Activated CD8-positive, alpha-beta memory T cell treated with anti-CD3 and anti-CD28 coated beads, Interleukin-2, amount 50 U/mL, for 24 hours (primary cell): ENCODE data around the gene CCNG1.
"Not testable (repeated sequence)": the region's sequence is repeated elsewhere in the genome, so short reads cannot be mapped to it uniquely, and the experiment has no call there.

Source experiments
- DNase-seq: peaks from one replicate; pipeline ENCODE4 v3.0.0-alpha.2; 2020; ENCODE audit errors: extremely low read depth

Gene CCNG1

DNA sequence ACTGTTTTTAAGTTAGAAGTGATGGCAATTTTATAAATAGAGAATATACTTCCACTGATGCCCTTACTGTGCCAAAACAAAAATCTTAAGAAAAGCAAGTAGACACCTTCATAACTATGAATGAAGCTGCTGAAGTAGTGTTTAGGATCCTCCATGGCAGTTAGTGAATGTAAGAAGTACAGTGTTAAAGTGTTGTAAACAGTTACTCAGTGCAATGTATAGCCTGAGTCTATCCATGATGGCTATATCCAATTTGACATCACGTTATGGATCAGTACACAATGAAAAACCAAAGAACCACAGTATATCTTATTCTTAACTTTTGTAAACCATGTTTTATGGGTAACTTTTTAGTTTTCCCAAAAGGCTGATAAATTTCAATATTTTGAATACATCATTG, 7.1 kb downstream of the CCNG1 start:
- no peak for DNase-seq

DNA sequence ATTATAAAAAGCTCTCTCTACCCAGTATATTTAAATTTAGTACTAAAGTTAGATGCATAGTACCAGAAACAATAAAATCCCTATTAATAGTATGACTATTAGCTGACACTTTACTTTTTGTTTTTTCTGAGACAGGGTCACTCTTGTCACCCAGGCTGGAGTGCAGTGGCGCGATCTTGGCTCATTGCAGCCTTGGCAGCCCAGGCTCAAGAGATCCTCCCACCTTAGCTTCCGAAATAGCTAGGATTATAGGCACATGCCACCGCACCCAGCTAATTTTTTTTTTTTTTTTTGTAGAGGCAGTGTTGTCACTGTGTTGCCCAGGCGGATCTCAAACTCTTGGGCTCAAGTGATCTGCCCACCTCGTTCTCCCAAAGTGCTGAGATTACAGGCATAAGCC, 8.0 kb downstream of the CCNG1 start:
- no peak for DNase-seq

DNA sequence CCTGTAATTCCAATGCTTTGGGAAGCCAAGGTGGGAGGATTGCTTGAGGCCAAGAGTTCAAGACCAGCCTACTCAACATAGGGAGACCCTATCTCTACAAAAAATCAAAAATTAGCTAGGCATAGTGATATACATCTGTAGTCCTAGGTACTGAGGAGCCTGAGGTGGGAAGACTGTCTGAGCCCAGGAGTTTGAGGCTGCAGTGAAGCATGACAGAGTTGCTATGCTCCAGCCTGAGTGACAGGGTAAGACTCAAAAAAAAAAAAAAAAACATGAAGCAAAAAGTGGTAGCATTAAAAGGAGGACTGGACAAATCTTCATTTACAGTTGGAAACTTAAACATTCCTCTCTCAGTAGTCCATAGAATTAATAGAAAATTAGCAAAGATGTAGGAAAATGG, 9.8 kb downstream of the CCNG1 start:
- DNase-seq, result no peak

DNA sequence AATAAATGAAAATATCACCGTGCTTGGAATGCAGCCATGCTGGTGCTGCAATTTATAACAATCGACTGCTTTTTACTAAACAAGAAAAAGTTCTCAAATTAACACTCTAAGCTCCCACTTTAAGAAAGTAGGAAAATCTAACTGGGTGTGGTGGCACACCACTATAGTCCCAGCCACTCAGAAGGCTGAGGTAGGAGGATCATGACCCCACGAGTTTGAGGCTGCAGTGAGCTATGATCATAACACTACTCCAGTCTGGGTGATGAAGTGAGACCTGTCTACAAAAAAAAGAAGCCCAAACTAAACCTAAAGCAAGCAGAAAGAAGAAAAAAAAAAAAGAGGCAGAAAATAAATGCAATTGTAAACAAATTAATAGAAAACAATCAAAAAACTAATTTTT, 10.5 kb downstream of the CCNG1 start:
- no peak for DNase-seq

DNA sequence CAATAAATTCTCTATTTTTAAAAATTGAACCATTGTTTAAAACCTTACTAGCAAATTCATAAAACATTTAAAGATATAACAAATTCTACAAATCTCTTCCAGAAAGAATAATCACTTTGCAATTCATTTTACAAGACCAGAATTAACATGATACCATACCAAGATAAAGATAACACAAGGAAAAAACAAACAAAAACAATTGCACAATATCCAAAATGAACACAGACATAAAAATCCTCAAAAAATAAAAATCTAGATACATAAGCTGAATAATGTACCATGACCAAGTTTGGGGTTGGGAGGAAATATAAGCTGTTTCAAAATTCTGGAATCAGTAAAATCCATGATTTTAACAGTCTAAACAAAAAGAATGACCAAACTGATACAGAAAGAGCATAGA, 11.1 kb downstream of the CCNG1 start:
- DNase-seq, result no peak

DNA sequence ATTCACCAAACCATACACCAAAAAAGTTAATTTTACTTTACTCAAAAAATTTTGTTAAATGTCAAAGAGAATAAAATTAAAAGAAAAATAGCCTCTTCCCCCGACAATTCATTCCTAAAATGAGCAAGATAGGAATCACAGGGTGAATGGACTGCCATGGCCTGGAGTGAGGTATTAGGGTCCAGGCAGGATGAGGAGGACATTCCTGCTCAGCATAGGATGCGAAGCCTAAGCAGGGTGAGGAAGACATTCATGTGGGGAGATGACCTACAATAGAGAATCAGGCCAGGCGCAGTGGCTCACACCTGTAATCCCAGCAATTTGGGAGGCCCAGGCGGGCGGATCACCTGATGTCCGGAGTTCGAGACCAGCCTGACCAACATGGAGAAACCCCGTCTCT, 14.1 kb downstream of the CCNG1 start:
- no peak for DNase-seq

DNA sequence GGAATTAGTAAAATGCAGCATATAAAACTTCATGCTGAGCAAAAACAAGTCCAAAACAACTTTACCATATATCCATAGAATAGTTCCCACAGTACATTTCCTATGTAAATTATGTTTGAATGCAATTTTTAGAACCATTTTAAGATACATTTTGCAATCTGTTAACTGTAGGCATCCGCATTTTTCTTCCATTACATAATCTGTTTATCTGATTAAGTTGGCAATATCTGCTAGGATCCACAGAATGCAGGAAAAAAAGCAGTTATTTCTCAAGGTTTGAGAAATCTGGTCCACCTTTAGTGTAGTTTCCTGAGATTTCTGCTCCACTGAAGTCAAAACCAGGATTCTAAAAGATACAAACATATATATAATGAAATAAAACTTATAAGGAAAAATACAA, 16.3 kb downstream of the CCNG1 start:
- DNase-seq, result no peak

DNA sequence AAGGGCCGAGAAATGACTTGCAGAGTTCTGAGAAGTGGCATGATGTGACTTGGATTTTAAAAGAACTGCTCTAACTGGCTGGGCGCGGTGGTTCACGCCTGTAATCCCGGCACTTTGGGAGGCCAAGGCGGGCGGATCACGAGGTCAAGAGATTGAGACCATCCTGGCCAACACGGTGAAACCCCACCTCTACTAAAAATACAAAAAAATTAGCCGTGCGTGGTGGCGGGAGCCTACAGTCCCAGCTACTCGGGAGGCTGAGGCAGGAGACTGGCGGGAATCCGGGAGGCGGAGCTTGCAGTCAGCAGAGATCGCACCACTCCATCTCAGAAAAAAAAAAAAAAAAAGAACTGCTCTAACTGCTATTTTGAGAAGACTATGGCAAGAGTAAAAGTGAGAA, 18.0 kb downstream of the CCNG1 start:
- DNase-seq, result not testable (repeated sequence)

DNA sequence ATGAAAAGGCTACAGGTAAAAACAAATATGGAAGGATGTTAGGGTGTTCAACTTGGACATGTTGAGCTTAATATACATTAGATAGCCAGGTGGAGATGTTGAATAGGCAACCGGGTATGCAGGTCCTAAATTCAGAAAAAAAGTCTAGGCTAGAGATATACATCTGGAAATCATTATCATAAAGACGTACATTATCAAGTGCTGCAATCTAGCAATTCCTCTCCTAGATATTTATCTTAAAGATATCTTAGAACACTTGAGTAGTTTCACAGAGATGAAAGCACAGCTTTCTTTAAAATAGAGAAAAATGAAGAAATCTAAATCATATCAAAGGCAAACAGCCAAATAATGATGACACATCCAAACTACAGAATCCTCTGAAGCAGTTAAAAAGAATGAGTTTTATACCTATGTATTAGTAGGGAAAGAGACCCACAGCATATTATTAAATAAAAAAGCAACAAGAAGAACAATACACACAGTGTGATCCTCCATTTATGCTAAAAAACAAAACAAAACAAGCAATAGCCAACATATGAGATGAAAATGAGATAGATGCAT, 18.7 kb downstream of the CCNG1 start:
- no peak for DNase-seq

DNA sequence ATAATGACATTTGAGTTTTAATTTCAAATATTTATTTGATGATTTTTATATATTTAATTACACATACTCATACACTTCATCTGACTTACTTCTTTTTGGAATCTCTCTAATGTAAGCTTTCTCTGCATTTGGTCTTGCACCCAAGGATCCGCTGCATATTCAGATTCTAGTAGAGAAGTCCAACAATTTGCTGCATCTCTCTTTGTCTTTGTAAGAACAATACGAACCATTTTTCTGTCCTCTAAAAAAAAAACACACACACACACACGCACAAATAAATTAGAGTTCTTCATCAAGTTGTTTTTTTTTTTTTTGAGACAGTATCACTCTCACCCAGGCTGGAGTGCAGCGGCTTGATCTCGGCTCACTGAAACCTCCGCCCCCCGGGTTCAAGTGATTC, 19.4 kb downstream of the CCNG1 start:
- no peak for DNase-seq

DNA sequence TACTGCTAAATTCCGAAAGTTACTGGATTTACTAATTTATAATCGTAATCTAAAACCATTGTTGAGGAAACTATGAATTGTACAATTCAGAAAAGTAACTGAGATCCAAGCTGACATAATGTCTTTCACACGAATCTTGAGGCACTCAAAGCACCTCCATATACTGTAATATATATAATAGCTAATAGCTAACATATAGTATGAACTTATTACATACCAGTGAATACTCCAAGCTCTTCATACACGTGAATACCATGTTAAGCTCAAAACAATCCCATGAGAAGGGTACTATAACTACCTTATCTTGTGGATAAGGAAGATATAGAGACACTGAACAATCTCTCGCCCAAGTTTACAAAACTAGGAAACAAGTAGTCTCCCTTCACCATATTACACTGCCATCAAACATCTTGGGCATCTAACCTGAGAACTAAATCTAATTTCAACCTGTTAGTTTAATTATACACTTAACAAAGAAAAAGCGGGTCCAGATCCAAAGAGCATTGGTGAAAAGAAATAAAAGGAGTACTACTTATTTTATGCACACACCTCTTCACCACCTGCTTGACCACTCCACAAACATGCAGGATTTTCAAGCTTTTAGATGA, 21.5 kb downstream of the CCNG1 start:
- DNase-seq, result no peak

DNA sequence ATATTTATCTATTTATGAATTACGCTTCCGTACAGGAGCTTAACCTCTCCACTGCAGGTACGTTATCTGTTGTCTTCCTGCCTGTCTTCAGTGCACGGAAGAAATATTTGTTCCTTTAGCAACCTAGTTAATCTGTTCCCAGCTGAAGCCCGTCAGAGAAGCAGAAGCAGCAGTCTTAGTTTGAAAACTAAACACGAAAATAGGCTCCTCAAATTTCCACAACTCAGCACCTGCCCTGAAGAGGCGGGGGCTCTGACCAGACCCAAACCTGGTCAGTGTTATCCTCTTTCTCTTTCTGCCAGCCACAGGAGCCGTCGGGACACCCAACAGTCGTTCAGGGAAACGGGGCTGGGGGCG, 22.0 kb downstream of the CCNG1 start:
- DNase-seq, result no peak

DNA sequence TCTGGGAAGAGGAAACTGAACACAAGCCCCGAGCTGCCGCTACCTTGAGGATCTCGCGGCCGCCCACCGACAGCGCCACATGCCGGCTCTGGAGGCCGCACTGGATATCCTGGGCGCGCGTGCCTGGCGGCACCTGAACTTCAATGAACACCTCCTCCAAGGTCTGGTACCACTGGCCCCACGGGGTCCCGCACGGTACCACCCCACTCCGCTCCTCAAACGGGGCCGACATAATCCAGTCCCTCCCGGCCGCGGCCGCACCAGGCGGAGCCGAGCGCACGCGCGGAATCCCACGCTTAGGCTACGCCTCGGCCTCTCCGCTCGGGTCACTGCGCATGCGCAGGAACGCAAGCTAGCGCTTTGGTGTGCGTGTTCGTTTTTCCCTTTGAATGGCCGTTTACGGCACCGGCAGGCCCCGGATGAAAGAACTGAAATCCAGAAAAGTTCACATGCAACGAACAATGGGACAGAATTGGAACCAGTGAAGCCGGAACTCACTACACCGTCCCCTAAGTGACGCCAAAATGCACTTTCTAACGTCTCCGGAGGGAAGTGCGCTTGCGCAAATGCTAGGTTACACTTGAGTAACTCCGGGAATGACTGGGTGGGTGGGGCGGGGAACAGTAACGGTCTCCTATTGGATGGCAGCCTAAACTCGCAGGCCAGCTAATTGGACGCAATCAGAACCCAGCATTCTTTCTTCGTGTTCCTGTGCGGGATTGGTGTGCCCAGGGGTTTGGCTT, 22.6 kb downstream of the CCNG1 start, which contains the start of gene NUDCD2:
NUDCD2 (minus strand) TSS at position 284 of the 743 bp plus-strand sequence; CDS start at position 232, 52 bp downstream.
- DNase-seq, result peak; percentile 89

DNA sequence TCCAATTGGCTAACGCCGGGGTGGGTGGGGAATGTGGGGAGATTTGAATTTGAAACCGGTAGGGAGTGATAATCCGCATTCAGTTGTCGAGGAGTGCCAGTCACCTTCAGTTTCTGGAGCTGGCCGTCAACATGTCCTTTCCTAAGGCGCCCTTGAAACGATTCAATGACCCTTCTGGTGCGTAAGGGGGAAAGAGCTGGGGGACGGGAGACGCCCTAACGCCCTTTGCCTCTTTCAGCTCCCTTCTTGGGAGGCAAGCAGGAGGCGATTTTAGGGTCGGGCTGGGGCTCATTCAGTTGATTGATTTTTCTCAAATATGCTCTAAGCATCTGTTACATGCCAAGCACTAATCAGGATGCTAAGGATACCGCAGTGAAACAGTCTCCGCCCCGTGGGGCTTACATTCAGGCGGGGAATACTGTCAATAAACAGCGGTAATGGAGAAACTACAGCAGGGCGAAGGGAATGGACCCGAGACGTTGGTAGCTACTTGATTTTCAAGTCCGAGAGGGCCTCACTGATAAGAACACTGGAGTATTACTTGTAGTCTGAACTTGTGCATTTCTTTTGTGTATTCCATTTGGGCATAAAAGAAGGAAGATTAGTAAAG, 23.3 kb downstream of the CCNG1 start, which contains the start of gene HMMR:
HMMR (plus strand) TSS at position 71 of the 610 bp plus-strand sequence; CDS start at position 132, 61 bp downstream.
- DNase-seq, result no peak

DNA sequence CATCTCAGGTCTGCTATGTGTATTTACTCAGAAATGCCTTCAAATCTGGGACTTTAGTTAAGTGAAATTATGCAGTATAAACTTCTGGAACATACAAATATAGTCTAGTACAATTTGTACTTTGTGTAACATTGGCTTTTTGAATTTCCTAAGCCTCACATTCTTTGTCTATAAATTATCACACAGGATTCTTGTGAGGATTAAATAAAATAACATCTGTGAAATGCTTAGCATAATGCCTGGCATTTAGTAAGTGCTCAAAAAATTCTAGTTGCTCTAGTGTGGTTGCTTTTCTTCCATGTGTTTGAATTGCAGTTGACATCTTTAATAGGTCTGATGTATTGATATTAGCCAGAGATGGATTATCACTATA, 25.7 kb downstream of the CCNG1 start:
- DNase-seq, result no peak

DNA sequence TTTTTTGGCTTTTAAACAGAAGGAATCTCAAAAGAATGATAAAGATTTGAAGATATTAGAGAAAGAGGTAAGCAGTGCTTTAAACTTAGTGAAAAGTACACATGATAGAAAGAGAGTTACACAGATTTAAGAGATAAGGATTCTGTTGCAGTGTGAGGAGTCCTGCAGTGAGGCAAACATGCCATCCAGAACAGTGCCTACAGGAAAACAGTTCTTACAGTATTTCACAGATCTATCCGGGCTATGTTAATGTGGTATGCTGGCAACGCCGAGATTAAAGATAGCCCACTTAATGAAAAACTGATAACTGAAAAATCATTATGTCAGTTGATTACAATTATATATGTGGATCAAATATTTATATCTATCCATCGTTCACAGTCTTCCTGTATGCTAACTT, 30.3 kb downstream of the CCNG1 start:
- no peak for DNase-seq

DNA sequence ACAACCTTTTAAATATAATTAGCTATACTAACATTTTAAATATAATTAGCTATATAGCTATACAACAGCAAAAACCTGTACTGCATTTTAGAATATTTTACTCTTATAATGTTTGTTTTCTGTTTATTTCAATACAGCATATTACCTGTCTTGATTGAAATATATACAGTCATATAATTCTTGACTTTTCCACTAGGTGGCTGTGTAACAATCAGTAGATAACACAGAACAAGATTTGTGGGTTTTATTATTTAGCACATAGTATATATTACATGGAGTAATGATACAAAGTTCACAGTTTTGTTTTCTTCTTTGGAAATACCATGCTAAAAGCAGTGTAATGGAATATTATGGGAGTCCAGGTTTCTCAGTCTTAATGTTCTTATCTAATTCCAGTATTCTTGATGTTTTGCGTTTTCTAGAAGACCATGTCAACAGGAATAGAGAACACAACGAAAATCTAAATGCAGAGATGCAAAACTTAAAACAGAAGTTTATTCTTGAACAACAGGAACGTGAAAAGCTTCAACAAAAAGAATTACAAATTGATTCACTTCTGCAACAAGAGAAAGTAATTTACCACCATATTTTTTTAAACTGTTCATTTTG, 36.3 kb downstream of the CCNG1 start:
- DNase-seq, result no peak

DNA sequence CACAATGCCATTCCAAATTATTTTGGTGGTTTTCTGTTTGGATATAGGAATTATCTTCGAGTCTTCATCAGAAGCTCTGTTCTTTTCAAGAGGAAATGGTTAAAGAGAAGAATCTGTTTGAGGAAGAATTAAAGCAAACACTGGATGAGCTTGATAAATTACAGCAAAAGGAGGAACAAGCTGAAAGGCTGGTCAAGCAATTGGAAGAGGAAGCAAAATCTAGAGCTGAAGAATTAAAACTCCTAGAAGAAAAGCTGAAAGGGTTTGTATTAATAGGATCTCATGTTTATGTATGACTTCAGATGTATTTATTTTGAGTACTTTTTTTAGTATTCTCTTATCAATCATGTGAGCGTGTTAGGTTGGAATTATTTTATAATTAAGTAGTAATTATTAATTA, 38.0 kb downstream of the CCNG1 start:
- no peak for DNase-seq

DNA sequence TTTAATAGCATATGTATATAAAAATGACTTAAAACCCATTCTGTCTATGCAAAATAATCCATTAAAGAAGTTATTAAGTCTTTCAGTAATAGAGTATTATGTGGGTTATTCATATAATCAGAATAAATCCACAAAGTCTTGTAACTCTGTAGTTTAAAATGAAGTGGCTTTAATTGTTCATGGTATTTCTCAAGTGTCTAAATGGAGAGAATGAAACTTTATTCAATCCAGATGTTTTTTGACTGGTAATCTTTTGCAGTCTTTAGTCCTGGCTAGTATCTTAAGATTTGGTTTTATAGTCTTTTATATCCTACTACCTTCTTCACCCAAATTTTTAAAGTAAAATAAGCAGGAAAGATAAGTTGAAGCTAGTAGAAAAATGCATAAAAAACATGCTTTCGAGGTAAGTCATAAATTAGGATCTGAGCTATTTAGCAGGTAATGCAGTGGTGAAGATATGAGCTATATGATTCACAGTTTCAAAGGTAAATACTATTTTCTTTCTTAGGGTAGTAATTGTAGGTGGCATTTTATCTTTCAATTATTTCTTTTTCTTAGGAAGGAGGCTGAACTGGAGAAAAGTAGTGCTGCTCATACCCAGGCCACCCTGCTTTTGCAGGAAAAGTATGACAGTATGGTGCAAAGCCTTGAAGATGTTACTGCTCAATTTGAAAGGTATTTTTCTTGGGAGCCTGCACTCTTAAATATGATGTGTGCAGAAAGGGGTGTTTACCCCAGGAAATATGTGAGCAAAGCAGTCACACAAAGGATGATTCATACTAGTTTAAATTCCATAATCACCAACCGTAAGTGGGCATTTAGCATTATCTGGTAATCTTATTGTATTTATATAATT, 41.0 kb downstream of the CCNG1 start:
- DNase-seq, result no peak

DNA sequence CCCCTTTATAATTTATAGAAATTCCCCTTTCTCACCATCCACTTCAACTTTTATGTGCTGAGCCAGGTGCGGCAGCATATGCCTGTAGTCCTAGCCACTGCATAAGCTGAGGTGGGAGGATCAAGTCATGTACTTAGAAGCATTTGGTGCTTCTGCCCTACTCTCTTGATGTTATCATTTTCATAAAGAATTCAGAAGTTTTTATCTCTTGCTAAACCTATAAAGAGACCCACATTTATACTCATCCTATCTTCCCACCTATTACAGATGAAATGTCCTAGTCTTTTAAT, 41.5 kb downstream of the CCNG1 start:
- DNase-seq, result no peak

DNA sequence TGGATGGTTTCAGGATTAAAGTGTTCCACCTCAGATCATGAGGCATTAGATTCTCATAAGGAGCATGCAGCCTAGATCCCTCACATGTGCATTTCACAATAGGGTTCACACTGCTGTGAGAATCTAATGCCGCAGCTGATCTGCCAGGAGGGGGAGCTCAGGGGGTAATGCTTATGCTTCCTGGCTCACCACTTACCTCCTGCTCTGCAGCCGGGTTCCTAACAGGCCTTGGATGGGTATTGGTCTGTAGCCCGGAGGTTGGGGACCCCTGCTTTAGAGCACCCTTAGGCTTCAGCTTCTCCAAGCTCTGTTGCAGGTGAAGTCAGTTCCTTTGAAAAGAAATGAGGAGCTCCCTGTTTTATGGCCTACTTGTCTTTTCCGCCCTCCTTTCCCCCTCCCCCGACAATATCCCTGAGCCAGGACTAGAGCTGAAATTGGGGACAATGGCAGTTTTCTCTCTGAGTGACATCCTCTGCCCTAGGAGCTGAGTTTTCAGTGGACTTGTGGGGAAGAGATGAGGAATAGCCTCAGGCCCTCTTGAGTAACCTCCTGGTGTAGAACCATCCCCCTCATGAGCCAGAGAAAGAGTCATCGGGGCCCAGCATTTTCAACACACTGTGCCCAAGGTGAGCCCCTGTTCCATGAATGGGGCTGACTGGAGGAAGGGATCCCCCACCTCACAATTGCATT, 51.8 kb downstream of the CCNG1 start:
- DNase-seq, result no peak
